HG03342 (cell line): Measurements from ENCODE around the gene MYO1D.
"Not testable (repeated sequence)": the region's sequence is repeated elsewhere in the genome, so short reads cannot be mapped to it uniquely, and the experiment has no call there.

ENCODE experiments used
- ATAC-seq: cut with Tn5 transposase; IDR thresholded peaks from one replicate; pipeline ENCODE4 v1.9.1; 2021; ENCODE audit warnings: mild to moderate bottlenecking, moderate library complexity; ENCODE audit not compliant: unreplicated experiment

MYO1D gene

DNA sequence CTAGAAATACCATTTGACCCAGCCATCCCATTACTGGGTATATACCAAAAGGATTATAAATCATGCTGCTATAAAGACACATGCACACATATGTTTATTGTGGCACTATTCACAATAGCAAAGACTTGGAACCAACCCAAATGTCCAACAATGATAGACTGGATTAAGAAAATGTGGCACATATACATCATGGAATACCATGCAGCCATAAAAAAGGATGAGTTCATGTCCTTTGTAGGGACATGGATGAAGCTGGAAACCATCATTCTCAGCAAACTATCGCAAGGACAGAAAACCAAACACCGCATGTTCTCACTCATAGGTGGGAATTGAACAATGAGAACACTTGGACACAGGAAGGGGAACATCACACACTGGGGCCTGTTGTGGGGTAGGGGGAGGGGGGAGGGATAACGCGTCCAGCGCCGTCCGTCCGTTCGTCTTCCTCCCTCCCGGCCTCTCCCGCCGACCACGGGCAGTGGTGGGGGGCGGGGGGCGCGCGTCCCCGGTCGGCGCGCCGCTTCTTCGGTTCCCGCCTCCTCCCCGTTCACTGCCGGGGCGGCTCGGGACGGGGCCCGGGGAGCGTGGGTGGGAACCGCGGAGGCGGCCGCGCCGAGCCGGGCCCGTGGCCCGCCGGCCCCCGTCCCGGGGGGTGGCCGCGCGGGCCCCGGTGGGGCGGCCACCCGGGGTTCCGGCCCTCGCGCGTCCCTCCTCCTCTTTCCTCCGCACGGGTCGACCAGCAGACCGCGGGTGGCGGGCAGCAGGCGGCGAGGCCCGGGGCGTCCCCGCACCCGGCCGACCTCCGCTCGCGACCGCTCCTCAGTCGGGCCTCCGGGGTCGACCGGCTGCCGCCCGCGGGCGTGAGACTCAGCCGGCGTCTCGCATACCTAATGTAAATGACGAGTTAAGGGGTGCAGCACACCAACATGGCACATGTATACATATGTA lies 54.7 kb downstream of the MYO1D start:
- not testable (repeated sequence) for ATAC-seq

GRCh38 chr17:32820440-32820839 lies 56.5 kb downstream of the MYO1D start:
- ATAC-seq = no peak

GRCh38 chr17:32819787-32820186 lies 57.1 kb downstream of the MYO1D start:
- ATAC-seq = no peak

DNA sequence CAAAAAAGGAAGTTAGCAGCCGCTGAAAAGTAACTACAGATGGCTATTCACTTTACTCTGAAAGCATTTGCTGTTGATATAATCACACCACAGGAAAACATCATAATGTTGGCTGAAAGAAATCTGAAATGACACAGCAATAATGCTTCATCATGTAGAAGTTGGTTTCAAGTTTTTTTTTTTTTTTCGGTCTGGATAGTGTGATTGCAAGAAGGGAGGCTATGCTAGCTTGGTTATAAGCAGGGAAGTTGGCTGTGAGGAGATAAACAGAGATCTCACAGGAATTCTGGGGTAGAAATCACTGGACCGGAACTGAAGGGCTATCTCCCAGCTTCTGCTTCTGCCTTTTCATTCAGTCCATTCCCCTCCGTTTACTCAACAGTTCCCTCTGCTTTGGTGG lies 57.9 kb downstream of the MYO1D start:
- no peak for ATAC-seq

DNA sequence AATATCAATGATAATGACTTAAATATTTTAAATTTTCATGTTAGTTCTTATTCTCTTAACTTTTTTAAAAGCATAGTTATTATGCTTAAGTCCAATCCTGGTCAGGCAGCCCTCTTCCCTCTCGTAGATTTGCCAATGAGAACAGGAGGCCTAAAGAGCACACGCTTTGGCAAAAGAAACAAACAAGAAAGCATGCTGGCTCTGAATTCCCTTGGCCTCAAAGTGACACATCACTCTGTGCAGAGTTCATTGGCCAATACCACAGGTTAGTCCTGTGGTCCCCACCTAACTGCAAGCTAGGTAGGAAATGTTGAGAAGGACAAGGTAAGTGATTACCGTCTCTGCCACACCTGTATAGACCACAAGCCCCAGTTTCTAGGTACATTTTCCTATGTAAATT lies 61.5 kb downstream of the MYO1D start:
- ATAC-seq = no peak

GRCh38 chr17:32814836-32815235 lies 62.1 kb downstream of the MYO1D start:
- no peak for ATAC-seq

DNA sequence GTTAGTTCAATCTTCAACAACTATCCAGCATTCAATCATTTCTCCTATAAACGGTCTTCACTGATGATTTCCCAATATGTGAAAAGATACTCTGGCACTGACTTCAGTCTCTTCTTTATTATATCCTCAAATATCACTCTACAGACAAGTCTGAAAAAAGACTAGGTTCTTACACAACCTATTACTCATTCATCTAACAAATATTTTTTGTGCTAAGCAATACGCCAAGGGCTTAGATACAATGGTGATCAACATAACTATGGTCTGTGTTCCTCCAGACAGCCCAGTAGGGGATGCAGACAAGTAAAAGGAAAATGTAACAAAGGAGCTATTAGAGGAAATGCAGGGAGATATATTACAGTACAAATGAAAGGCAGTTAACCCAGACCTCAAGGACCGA lies 63.9 kb downstream of the MYO1D start:
- no peak for ATAC-seq

DNA sequence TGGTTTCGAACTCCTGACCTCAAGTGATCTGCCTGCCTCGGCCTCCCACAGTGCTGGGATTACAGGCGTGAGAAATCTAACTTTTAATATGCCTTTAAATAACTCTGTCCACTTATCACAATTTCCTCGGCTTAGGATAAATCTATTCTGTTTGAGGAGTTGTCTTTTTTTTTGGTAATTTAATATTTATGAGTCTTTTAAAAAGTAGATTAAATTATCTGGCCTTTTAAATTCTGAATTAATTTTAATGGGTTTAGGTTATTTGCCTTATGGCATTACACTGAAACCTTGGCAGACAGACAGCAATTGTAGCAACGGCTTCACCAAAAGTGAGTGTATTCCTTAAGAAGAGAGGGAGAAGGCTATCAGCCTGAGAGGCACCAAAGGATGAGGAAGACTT lies 66.2 kb downstream of the MYO1D start:
- no peak for ATAC-seq

DNA sequence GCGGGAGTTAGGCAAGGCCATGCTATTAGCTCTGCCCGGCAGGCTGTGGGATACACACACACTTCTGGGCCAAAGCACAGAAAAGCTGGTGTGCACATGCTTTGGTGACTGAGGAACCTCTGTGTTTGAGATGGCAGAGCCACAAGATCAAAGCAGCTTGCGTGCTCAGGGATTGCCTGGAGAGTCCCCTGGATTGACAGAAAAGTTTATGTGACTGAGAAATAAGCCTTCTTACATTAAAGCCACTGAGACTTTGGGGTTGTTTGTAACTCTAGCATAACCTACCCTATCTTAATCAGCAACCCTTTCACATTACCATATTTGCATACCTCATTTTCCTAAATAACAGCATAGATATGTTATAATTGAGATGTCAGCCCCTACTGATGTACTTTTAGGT lies 69.3 kb downstream of the MYO1D start:
- no peak for ATAC-seq

DNA sequence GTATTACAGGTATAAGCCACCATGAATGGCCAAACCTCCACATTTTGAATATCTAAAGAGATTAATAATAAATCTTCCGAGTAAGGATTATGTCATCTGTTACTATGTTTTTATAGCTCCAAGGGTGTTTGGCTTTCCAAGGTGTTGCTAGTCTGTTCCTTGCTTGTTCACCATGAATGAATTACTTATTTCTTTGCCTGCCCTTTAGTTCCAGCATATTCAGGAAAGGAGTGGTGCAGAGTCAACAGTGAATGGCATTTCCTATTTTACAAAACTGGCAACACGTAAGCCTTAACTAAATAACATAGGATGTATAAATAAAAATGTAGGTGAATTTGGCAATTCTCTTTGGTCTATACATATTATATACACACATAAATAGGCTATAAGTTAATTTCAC lies 70.3 kb downstream of the MYO1D start:
- ATAC-seq = no peak

DNA sequence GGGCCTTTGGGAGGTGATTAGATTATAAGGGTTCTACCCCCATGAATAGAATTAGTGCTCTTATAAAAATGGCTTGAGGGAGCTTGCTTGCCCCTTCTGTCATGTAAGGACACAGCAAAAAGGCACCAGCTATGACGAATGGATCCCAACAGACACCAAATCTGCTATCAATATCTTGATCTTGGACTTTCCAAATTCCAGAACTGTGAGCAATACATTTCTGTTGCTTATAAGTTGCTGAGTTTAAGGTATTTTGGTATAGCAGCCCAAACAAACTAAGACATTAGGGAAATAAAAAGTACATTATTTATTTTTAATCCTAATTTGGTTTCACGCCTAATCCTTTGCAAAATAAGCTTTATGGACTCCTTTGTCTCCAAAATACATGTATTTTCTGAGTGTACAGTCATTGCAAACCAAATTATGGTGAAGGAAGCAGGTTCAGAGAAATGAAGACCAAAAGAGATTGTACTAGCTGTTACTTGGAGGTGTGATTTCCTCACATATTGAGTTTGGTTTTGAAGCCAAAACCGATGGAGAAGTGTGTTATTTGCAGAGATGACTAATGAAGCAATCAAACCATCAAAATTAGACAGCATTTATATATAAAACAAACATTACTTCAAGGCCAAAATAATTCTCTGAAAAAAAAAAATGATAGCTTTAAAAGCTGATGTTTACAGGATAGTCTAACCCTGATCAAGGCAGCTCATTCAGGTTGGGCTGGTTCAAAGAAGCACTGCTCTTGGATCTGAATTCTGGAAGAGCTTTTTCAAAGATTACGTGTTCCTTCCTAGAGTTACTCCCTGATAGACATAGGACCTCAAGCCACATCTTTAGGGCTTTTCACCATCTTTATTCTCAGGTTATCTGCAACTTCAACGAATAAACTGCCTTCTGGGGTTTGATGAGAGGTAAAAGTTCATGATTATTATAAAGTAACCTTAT lies 71.6 kb downstream of the MYO1D start:
- ATAC-seq = no peak

DNA sequence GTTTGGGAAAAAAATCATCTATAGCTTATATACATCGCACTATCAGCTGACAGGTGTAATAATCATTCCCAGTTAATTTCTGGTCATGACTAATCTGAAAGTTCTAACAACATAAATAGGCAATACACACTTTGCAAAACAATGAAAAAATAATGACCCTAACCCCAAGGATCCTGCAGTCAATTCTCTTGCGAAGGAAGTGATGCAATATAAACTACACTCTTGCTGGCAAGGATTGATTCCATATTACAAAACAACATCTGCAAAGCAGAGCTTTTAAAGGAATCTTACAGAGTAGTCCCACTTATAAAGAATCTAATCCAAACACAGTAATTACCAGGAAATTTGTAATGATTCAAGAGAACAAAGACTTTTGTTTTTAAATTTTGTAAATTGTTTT lies 73.4 kb downstream of the MYO1D start:
- ATAC-seq = no peak

GRCh38 chr17:32802306-32802705 lies 74.6 kb downstream of the MYO1D start:
- ATAC-seq = no peak

- no peak for ATAC-seq
These were observed 75.3 kb downstream of the MYO1D start for GRCh38 chr17:32801641-32802040.

DNA sequence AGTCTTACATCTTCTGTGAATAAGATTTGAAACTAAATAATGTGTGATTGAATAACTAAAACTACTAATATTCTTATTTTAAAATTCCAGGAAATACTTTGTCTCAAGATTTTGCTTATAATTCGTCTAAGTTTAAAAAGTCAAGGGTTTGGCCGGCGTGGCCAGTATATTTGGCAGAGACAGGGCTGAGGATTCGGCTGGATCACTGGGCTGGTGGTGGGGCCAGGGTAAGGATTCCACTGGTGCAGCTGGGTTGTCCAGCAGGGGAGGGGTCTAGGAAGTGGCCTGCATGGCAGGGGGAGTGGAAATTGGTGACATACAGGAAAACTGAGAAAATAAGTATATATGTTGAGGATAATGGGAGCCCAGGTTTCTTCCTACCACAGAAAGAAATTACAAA lies 75.7 kb downstream of the MYO1D start:
- ATAC-seq = no peak

- no peak for ATAC-seq
These were observed 78.0 kb downstream of the MYO1D start for GRCh38 chr17:32798938-32799337.

DNA sequence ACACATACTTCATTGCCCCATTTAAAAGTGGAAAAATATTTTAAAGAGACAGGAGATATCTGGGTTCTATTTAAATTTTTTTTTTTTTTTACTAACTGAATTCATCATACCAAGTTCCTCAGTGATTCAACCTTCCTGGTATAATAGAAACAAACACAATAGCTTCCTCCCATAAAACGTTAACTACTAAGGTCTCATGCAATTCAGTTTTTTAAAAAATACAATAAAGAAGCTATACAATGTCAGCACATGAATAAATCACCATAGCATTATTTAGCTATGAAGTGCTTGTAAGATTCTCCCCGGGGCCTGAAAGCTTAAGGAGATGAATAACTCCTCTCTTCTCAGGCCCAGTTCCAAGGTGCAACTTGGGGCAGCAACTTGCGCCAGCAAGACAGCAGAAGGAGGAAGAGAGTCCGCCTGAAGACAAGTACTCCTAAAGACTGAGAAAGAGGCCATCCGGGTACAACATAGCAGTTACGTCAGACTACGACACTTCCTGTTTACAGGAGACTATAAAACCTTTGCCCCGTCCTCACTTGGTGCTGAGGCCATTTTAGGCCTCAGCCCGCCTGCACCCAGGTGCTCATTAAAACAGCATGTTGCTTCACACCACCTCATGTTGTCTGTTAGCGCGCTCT lies 81.5 kb downstream of the MYO1D start:
- ATAC-seq = no peak

DNA sequence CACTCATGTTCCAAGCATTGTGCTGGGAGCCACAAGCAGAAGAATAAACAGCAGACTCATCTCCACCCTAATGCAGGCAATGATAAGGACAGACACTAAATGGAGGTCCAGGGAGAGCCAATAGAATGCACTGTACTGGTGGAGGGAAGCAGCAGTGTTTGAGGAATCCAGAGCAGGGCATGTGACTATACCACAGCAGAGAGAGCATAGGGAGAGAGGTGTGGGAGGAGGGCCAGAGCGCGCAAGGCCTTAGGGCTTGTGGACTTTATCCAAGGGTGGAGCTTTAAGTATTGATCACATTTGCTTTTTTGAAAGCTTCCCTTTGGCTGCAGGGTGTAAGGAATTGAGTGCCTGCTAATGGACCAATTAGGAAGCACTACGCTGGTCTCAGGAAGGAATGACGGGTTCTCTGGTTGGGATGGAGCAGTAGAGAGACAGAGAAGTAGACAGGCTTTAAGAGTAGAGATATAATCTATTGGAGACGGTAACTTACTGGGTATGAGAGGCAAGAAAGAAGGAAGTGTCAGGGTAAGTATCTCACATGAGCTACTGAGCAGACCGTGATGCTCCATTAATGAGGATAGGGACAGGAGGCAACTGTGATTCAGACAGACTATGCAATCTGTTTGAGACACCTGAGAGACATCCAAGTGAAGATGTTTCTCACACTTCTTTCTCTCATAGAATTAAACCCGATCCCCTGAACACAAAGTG lies 82.2 kb downstream of the MYO1D start:
- ATAC-seq = no peak

GRCh38 chr17:32793841-32794240 lies 83.1 kb downstream of the MYO1D start:
- ATAC-seq = no peak

DNA sequence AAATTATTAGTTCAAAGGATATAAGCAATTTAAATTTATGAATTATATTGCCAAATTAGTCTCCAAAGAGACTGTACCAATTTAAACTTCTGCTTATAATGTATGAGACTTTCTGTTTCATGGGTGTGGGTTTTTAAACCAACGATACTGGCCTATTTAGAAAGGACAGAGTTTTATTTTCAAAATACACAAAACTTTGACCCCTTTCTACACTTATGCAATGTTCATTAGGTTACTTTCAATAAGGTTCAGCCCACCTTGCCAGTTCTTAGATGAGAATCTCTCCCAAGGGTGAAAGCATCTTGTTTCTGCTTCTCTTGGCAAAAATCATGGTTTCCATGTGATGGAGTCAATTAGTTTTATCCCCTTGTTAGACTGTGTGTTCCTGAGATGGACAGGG lies 84.7 kb downstream of the MYO1D start:
- no peak for ATAC-seq

DNA sequence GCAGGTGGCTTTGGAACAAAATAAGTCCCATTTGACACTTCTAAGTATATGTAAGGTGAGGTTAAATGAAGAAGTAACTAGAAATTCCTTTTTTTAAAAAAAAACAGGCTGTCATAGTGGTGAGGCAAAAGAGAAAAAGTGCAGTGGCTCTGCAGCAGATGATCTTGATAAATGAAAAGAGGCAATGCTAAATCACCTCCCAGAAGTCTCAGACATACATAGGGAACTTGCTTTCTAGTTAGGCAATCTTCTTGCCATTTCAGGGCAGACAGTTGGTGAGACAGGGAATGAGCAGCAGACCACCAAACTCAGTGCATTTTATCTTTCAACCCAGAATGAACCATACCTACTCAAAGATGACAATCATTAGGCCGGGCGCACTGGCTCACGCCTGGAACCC lies 90.8 kb downstream of the MYO1D start:
- ATAC-seq = no peak
